HG02642 (cell line): ENCODE results near the gene CLEC4G.

ENCODE experiments used
- ATAC-seq: cut with Tn5 transposase; IDR thresholded peaks from one replicate; pipeline ENCODE4 v1.9.1; 2021; ENCODE audit warnings: mild to moderate bottlenecking; ENCODE audit not compliant: unreplicated experiment, poor library complexity

The CLEC4G gene

GRCh38 chr19:7699003-7699402 lies 32.9 kb downstream of the CLEC4G start:
- ATAC-seq, result no peak

- ATAC-seq, result no peak
These were observed 33.3 kb downstream of the CLEC4G start for GRCh38 chr19:7698583-7698982.

GRCh38 chr19:7697721-7698287 lies 34.1 kb downstream of the CLEC4G start:
- ATAC-seq, result no peak

DNA sequence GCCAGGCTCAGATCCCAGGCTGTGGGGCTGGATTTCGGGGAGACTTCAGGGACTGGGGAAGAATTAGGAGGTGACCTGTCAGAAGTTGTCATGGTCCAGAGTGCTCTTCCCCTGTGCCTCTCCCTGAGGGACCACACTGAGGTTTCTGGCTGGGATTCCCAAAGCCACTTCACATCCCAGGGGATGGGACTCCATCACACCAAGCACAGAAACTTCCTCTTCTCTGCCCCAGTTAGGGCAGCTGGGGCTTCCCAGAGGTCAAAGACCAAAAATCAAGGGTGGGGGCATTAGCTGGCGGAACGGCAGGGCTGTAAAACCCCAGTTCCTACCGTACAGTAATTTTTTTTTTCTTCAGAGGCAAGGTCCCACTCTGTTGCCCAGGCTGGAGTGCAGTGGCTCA lies 37.4 kb downstream of the CLEC4G start:
- no peak for ATAC-seq

DNA sequence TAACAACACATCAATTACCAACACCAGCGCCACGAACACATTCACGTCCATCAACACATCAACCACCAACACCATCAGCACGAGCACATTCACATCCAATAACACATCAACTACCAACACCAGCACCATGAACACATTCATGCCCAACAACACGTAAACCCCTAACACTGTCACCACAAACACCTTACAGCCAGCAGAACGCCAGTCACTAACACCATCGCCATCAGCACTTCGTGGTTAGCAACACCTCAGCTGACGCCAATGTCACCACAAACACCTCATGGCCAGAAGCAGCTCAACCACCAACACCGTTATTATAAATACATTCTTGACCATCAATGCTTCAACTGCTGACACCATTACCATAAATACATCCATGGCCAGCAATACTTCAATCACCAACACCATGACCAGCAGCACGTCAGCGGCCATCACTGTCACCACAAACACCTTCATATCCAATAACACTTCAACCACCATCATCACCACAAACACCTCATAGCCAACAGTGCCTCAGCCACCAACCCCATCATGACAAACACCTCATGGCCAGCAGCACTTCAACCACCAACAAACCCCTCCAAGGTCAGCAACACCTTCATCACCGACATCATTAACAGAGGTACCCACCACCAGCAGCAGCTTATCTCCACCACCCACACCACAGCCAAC lies 39.4 kb downstream of the CLEC4G start:
- no peak for ATAC-seq

- ATAC-seq, result no peak
These were observed 40.4 kb downstream of the CLEC4G start for GRCh38 chr19:7691497-7691896.

GRCh38 chr19:7690779-7691258 lies 41.1 kb downstream of the CLEC4G start:
- ATAC-seq, result no peak

DNA sequence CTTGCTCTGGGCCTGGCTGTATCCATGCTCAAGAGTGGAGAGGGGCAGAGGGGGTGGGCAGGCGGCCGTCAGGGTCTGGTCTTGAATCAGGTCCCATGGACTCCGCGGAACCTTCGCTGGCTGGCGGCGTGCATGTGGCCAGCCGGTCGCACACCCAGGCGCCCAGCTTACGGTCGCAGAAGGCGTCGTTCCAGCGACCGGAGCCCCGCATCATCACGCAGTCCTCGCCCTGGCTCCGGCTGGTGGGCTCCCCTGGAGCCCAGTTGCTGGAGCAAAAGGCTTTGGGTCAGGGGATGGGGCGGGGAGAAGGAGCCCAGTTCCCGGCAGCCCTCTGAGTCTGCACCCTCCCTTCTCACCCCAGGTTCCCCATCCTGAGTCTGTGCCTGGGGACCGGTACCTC lies 42.7 kb downstream of the CLEC4G start:
- ATAC-seq, result no peak

GRCh38 chr19:7687177-7687576 lies 44.7 kb downstream of the CLEC4G start:
- ATAC-seq, result no peak

- ATAC-seq, result no peak
These were observed 46.1 kb downstream of the CLEC4G start for GRCh38 chr19:7685546-7686445.

GRCh38 chr19:7682175-7682855 lies 49.6 kb downstream of the CLEC4G start:
- no peak for ATAC-seq

DNA sequence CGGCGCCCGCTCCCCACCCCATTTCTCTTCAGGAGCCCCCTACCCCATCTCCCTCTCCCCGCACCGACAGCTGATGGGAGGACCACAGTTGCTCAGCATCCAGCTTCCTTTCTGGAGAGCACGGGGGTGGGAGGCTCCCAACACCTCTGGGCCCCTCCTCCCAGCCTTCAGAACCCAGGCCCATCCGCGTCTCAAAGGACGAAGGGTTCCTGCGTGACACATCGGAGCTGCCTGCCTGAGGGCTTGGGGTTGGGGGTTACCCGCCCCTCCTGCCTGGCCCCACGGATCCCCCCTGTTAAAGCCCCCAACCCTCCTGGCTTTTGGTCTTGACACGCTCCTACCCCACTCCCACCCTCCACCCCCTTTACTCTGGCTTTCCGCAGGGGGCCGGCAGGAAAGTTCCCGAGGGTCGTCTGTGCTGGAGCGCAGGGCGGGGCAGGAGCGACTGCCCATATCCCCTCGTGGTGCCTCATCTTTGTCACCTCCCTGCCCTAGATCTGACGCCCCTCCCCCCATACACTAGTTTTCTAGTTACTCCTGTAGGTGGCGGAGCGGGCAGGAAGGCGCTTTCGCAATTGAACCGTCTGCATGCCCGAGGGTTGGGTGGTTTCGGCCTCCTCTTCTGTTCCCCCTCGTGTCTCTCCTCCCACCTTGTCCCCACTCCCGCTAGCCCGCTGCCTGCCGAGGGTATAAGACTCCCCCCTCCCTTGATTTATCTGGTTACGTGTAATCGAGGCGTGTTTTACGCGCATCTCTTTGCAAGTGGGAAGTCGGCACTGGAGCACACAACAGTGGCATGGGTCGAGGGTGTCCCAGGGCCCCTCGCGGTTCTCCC lies 50.4 kb downstream of the CLEC4G start:
- peak; percentile 18 for ATAC-seq

DNA sequence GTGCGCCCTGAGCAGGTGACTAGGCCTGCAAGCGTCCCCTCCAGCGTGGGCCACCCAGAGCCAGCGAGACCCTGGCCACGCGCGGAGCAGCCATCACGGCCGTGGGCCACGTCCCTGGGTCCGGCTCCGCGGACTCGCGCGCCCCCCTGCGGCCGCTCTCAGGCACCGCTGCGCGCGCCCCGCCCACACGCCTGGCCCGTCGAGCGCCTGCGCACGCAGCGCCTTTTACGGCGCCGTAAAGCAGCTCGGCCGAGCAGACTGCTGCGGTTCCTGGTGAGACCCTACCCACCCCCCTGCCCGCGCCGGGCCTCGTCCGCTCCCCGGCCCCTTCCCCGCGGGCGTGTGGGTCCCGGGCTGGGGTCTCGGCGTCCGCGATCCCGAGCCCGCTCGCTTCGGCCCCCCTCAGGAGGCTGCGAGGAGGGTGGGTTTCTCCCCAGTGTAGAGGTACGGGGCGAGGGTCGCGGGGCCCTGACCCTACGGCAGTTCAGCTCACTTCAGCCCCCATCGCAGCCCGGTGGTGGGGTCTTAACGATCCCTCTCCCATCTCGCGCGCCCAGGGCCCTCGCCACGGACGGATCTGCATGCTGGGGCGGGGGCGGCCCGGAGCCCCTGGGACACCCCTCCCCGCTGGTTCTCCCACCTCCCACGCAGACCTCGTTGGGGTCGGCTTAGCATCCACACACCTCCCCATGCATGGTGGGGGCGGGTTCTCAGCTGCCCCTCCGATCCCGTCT lies 51.1 kb downstream of the CLEC4G start, which contains the start of gene TRAPPC5:
Gene TRAPPC5, plus strand, starts transcription at position 228 of the 734 bp plus-strand sequence. CDS start 1,421 bp downstream, outside the sequence.
- ATAC-seq, result peak; percentile 69

GRCh38 chr19:7679771-7680605 lies 51.9 kb downstream of the CLEC4G start:
- no peak for ATAC-seq

GRCh38 chr19:7678971-7679751 lies 52.7 kb downstream of the CLEC4G start:
- no peak for ATAC-seq
